ENCODE data around the gene NFKBIE. TPM values are rescaled to one million over a fixed set of nuclear protein-coding genes. Genes with fewer than 3 reads are reported as not detected.

NFKBIE gene
- total and polyA plus RNA-seq, 2 experiments from 2014 or later = 14.6 to 25.9 TPM

GRCh38 chr6:44301782-44302564 lies 36.6 kb upstream of the NFKBIE start:
- TF ChIP-seq STAT1 (IDR thresholded peaks at IDR 0.05; ENCODE audit: unreplicated experiment) = no peak
- no peak for TF ChIP-seq NANOG (IDR thresholded peaks at IDR 0.05; ENCODE audit: borderline replicate concordance)
- no peak for TF ChIP-seq ZNF331 (CRISPR knock-in tag; IDR thresholded peaks at IDR 0.05; ENCODE audit: low read depth)
- no peak for TF ChIP-seq CTCF (conservative IDR thresholded peaks at IDR 0.05; ENCODE audit: low read depth in 2 of 2)
- TF ChIP-seq, protein P1, sequence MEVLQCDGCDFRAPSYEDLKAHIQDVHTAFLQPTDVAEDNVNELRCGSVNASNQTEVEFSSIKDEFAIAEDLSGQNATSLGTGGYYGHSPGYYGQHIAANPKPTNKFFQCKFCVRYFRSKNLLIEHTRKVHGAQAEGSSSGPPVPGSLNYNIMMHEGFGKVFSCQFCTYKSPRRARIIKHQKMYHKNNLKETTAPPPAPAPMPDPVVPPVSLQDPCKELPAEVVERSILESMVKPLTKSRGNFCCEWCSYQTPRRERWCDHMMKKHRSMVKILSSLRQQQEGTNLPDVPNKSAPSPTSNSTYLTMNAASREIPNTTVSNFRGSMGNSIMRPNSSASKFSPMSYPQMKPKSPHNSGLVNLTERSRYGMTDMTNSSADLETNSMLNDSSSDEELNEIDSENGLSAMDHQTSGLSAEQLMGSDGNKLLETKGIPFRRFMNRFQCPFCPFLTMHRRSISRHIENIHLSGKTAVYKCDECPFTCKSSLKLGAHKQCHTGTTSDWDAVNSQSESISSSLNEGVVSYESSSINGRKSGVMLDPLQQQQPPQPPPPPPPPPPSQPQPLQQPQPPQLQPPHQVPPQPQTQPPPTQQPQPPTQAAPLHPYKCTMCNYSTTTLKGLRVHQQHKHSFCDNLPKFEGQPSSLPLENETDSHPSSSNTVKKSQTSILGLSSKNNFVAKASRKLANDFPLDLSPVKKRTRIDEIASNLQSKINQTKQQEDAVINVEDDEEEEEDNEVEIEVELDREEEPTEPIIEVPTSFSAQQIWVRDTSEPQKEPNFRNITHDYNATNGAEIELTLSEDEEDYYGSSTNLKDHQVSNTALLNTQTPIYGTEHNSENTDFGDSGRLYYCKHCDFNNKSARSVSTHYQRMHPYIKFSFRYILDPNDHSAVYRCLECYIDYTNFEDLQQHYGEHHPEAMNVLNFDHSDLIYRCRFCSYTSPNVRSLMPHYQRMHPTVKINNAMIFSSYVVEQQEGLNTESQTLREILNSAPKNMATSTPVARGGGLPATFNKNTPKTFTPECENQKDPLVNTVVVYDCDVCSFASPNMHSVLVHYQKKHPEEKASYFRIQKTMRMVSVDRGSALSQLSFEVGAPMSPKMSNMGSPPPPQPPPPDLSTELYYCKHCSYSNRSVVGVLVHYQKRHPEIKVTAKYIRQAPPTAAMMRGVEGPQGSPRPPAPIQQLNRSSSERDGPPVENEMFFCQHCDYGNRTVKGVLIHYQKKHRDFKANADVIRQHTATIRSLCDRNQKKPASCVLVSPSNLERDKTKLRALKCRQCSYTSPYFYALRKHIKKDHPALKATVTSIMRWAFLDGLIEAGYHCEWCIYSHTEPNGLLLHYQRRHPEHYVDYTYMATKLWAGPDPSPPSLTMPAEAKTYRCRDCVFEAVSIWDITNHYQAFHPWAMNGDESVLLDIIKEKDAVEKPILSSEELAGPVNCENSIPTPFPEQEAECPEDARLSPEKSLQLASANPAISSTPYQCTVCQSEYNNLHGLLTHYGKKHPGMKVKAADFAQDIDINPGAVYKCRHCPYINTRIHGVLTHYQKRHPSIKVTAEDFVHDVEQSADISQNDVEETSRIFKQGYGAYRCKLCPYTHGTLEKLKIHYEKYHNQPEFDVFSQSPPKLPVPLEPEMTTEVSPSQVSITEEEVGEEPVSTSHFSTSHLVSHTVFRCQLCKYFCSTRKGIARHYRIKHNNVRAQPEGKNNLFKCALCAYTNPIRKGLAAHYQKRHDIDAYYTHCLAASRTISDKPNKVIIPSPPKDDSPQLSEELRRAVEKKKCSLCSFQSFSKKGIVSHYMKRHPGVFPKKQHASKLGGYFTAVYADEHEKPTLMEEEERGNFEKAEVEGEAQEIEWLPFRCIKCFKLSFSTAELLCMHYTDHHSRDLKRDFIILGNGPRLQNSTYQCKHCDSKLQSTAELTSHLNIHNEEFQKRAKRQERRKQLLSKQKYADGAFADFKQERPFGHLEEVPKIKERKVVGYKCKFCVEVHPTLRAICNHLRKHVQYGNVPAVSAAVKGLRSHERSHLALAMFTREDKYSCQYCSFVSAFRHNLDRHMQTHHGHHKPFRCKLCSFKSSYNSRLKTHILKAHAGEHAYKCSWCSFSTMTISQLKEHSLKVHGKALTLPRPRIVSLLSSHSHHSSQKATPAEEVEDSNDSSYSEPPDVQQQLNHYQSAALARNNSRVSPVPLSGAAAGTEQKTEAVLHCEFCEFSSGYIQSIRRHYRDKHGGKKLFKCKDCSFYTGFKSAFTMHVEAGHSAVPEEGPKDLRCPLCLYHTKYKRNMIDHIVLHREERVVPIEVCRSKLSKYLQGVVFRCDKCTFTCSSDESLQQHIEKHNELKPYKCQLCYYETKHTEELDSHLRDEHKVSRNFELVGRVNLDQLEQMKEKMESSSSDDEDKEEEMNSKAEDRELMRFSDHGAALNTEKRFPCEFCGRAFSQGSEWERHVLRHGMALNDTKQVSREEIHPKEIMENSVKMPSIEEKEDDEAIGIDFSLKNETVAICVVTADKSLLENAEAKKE (CRISPR knock-in tag; IDR thresholded peaks at IDR 0.05) = no peak
- TF ChIP-seq JUNB (IDR thresholded peaks at IDR 0.05; ENCODE audit: unreplicated experiment) = no peak
- TF ChIP-seq ETS1 (IDR thresholded peaks at IDR 0.05) = no peak
- TF ChIP-seq CREB1 (CRISPR knock-in tag; IDR thresholded peaks at IDR 0.05; ENCODE audit: low read depth) = no peak
- peaks cover 8% of the 10 kb centered on the region; the same call in 1 of the 3 replicates for H3K4me1 Mint-ChIP-seq
- no peaks in the 10 kb centered on the region for H3K9me3 Mint-ChIP-seq
- Histone ChIP-seq H3K79me2 (replicated peaks; ENCODE audit: insufficient read depth) (no peaks in the 10 kb centered on the region), H2AFZ (no peak overlapping the region), H3K4me1 (ENCODE audit: insufficient read depth) (no peaks in the 10 kb centered on the region; the same call in 1 of the 2 replicates), H3F3A (replicated peaks; ENCODE audit: low read depth) (peaks cover 15% of the 10 kb centered on the region; the same call in 1 of the 2 replicates), H3K27ac (ENCODE audit: low read depth) (no peak overlapping the region), H3K27me3 (ENCODE audit: insufficient read depth) (peaks cover 12% of the 10 kb centered on the region; the same call in 1 of the 2 replicates), H3K4me2 (no peak overlapping the region), H3K36me3 (ENCODE audit: insufficient read depth) (peaks cover 7% of the 10 kb centered on the region; the same call in 1 of the 2 replicates), H4K20me1 (replicated peaks; ENCODE audit: insufficient read depth) (0 out of 2 replicates have a peak, but pooled peaks cover 3% of the 10 kb centered on the region), H3K4me3 (no peak overlapping the region), H3K9me2 (ENCODE audit: insufficient read depth) (no peaks in the 10 kb centered on the region)
- DNase-seq (ENCODE audit: low spot score) (no peak), ATAC-seq (no peak)
- H3K4me3 Mint-ChIP-seq = no peak overlapping the region
- H3K27me3 Mint-ChIP-seq (ENCODE audit: insufficient read depth, low read depth, poor library complexity) = peaks cover 21% of the 10 kb centered on the region
- peaks cover 66% of the 10 kb centered on the region for H3K36me3 Mint-ChIP-seq (ENCODE audit: low read depth)
- H3K27ac Mint-ChIP-seq = no peak overlapping the region

Data from GM23338 (cell line).